T-helper 1 cell treated with Interleukin-12 subunit alpha and Interleukin-12 subunit beta and Interleukin-4 antibody, amounts not matched to agents 30 μg/mL and 1 μg/mL, for 36 hours (primary cell): ENCODE data around the gene MAZ.
"Not testable (repeated sequence)": the region's sequence is repeated elsewhere in the genome, so short reads cannot be mapped to it uniquely, and the experiment has no call there.

Experiments used
- H3K27ac Mint-ChIP-seq: one replicate; pipeline ENCODE4 v1.8.0; 2021; ENCODE audit warnings: mild to moderate bottlenecking, mixed read lengths
- H3K27me3 Mint-ChIP-seq: one replicate; pipeline ENCODE4 v1.8.0; 2021; ENCODE audit warnings: low read depth, mixed read lengths
- H3K36me3 Mint-ChIP-seq: one replicate; pipeline ENCODE4 v1.8.0; 2021; ENCODE audit warnings: low read depth, mixed read lengths
- H3K4me1 Mint-ChIP-seq: one replicate; pipeline ENCODE4 v1.8.0; 2021; ENCODE audit warnings: low read depth, mixed read lengths
- H3K4me3 Mint-ChIP-seq: one replicate; pipeline ENCODE4 v1.8.0; 2021; ENCODE audit warnings: mild to moderate bottlenecking, moderate library complexity, mixed read lengths
- H3K9me3 Mint-ChIP-seq: one replicate; pipeline ENCODE4 v1.8.0; 2021; ENCODE audit warnings: mixed read lengths

The MAZ gene

GRCh38 chr16:29806099-29806579, at the start of gene MAZ:
Gene MAZ (plus strand): TSS chr16:29806529. CDS start chr16:29806702, 173 bp downstream.
- Mint-ChIP-seq H3K4me3 (peak within 1 kb of the TSS; percentile 99), H3K27ac (peak within 1 kb of the TSS; percentile 99), H3K4me1 (peaks cover 46% of the 10 kb centered on the region), H3K27me3 (no peaks in the 10 kb centered on the region), H3K9me3 (no peaks in the 10 kb centered on the region), H3K36me3 (peaks cover 45% of the 10 kb centered on the region)

GRCh38 chr16:29756654-29757053, 49.7 kb upstream of the MAZ start:
- Mint-ChIP-seq H3K9me3 (no peaks in the 10 kb centered on the region), H3K4me3 (no peak overlapping the region), H3K4me1 (peaks cover 9% of the 10 kb centered on the region), H3K36me3 (no peaks in the 10 kb centered on the region), H3K27ac (no peak overlapping the region), H3K27me3 (no peaks in the 10 kb centered on the region)

- H3K36me3 Mint-ChIP-seq, H3K9me3 Mint-ChIP-seq, H3K4me3 Mint-ChIP-seq, H3K4me1 Mint-ChIP-seq, H3K27me3 Mint-ChIP-seq, H3K27ac Mint-ChIP-seq: not testable (repeated sequence)
Measured at GRCh38 chr16:29757086-29757485, 49.2 kb upstream of the MAZ start.

GRCh38 chr16:29757950-29758466, 48.3 kb upstream of the MAZ start:
- Mint-ChIP-seq H3K27ac (no peak overlapping the region), H3K27me3 (peaks cover 2% of the 10 kb centered on the region), H3K4me3 (no peak overlapping the region), H3K4me1 (peaks cover 9% of the 10 kb centered on the region), H3K9me3 (no peaks in the 10 kb centered on the region), H3K36me3 (no peaks in the 10 kb centered on the region)

- Mint-ChIP-seq H3K36me3 (no peaks in the 10 kb centered on the region), H3K27me3 (peaks cover 10% of the 10 kb centered on the region), H3K4me3 (no peak overlapping the region), H3K9me3 (no peaks in the 10 kb centered on the region), H3K4me1 (peaks cover 3% of the 10 kb centered on the region), H3K27ac (no peak overlapping the region)
Measured at GRCh38 chr16:29760567-29761279, 45.6 kb upstream of the MAZ start.

- H3K4me3 Mint-ChIP-seq, H3K36me3 Mint-ChIP-seq, H3K9me3 Mint-ChIP-seq, H3K4me1 Mint-ChIP-seq, H3K27ac Mint-ChIP-seq: not testable (repeated sequence)
- H3K27me3 Mint-ChIP-seq, result peaks cover 10% of the 10 kb centered on the region
Measured at GRCh38 chr16:29761280-29761651, 45.1 kb upstream of the MAZ start.

- H3K27ac Mint-ChIP-seq, result no peak overlapping the region
- H3K27me3 Mint-ChIP-seq, result peaks cover 10% of the 10 kb centered on the region
- H3K36me3 Mint-ChIP-seq, result no peaks in the 10 kb centered on the region
- H3K4me3 Mint-ChIP-seq, result no peak overlapping the region
- no peaks in the 10 kb centered on the region for H3K9me3 Mint-ChIP-seq
- no peaks in the 10 kb centered on the region for H3K4me1 Mint-ChIP-seq
Measured at GRCh38 chr16:29761882-29762281, 44.4 kb upstream of the MAZ start.

- Mint-ChIP-seq H3K4me3 (no peak overlapping the region), H3K27me3 (peaks cover 10% of the 10 kb centered on the region), H3K27ac (no peak overlapping the region), H3K9me3 (no peaks in the 10 kb centered on the region), H3K4me1 (peaks cover 1% of the 10 kb centered on the region), H3K36me3 (no peaks in the 10 kb centered on the region)
Measured at GRCh38 chr16:29763326-29763725, 43.0 kb upstream of the MAZ start.

GRCh38 chr16:29765167-29766032, 40.9 kb upstream of the MAZ start:
- H3K4me3 Mint-ChIP-seq, result no peak overlapping the region
- H3K27ac Mint-ChIP-seq, result no peak overlapping the region
- H3K9me3 Mint-ChIP-seq, result no peaks in the 10 kb centered on the region
- H3K36me3 Mint-ChIP-seq, result no peaks in the 10 kb centered on the region
- H3K4me1 Mint-ChIP-seq, result peaks cover 1% of the 10 kb centered on the region
- peaks cover 10% of the 10 kb centered on the region for H3K27me3 Mint-ChIP-seq

- Mint-ChIP-seq H3K4me3 (no peak overlapping the region), H3K9me3 (no peaks in the 10 kb centered on the region), H3K27me3 (peaks cover 10% of the 10 kb centered on the region), H3K27ac (no peak overlapping the region), H3K36me3 (no peaks in the 10 kb centered on the region), H3K4me1 (peaks cover 1% of the 10 kb centered on the region)
Measured at GRCh38 chr16:29766571-29766970, 39.8 kb upstream of the MAZ start.

- no peaks in the 10 kb centered on the region for H3K36me3 Mint-ChIP-seq
- H3K4me1 Mint-ChIP-seq, result peaks cover 2% of the 10 kb centered on the region
- H3K4me3 Mint-ChIP-seq, result no peak overlapping the region
- H3K27ac Mint-ChIP-seq, result no peak overlapping the region
- H3K9me3 Mint-ChIP-seq, result no peaks in the 10 kb centered on the region
- peaks cover 10% of the 10 kb centered on the region for H3K27me3 Mint-ChIP-seq
Measured at GRCh38 chr16:29767062-29767461, 39.3 kb upstream of the MAZ start.

GRCh38 chr16:29769507-29769906, 36.8 kb upstream of the MAZ start:
- H3K4me1 Mint-ChIP-seq, result peaks cover 6% of the 10 kb centered on the region
- no peaks in the 10 kb centered on the region for H3K36me3 Mint-ChIP-seq
- peaks cover 5% of the 10 kb centered on the region for H3K27me3 Mint-ChIP-seq
- no peaks in the 10 kb centered on the region for H3K9me3 Mint-ChIP-seq
- no peak overlapping the region for H3K27ac Mint-ChIP-seq
- H3K4me3 Mint-ChIP-seq, result no peak overlapping the region

GRCh38 chr16:29770250-29770929, 35.9 kb upstream of the MAZ start:
- no peak overlapping the region for H3K4me3 Mint-ChIP-seq
- peaks cover 3% of the 10 kb centered on the region for H3K27me3 Mint-ChIP-seq
- no peak overlapping the region for H3K27ac Mint-ChIP-seq
- no peaks in the 10 kb centered on the region for H3K9me3 Mint-ChIP-seq
- H3K36me3 Mint-ChIP-seq, result no peaks in the 10 kb centered on the region
- peaks cover 6% of the 10 kb centered on the region for H3K4me1 Mint-ChIP-seq

- H3K4me3 Mint-ChIP-seq, H3K9me3 Mint-ChIP-seq, H3K27me3 Mint-ChIP-seq, H3K4me1 Mint-ChIP-seq, H3K27ac Mint-ChIP-seq, H3K36me3 Mint-ChIP-seq: not testable (repeated sequence)
Measured at GRCh38 chr16:29772330-29772729, 34.0 kb upstream of the MAZ start.
